CD4-positive, alpha-beta T cell treated with Interleukin-17A for 4 hours (primary cell): ENCODE results near the gene VAT1.

ENCODE experiments used
- DNase-seq: peaks from one replicate; pipeline ENCODE4 v3.0.0-alpha.2; 2020; ENCODE audit warnings: mixed read lengths

The VAT1 gene

DNA sequence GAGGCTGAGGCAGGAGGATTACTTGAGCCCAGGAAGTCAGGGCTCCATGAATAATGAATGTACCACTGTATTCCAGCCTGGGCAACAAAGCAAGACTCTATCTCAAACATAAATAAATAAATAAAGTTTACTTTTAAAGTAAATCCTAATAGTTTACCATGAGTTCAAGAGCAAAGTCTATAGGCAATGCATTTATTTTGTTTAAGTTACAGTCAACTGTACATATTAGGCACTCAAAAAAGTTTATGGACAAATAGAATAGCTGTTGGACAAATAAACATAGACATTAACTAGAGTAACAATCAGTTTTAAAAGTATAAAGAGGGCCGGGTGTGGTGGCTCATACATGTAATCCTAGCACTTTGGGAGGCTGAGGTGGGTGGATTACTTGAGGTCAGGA lies 54.3 kb downstream of the VAT1 start:
- no peak for DNase-seq
